Activated CD8-positive, alpha-beta memory T cell treated with anti-CD3 and anti-CD28 coated beads, Interleukin-2, amount 50 U/mL, for 4 hours (primary cell): Measurements from ENCODE around the gene LRGUK.

Source experiments
- DNase-seq: peaks from one replicate; pipeline ENCODE4 v3.0.0-alpha.2; 2020

LRGUK gene

GRCh38 chr7:134126596-134126965 lies 559 bp upstream of the LRGUK start:
- no peak for DNase-seq

- no peak for DNase-seq
These were observed 1.7 kb downstream of the LRGUK start for GRCh38 chr7:134128829-134129228.

- no peak for DNase-seq
These were observed 2.9 kb downstream of the LRGUK start for GRCh38 chr7:134129856-134130523.

GRCh38 chr7:134134004-134134403 lies 6.9 kb downstream of the LRGUK start:
- no peak for DNase-seq

GRCh38 chr7:134140889-134141867 lies 14.0 kb downstream of the LRGUK start:
- DNase-seq: peak; percentile 41

- no peak for DNase-seq
These were observed 14.7 kb downstream of the LRGUK start for GRCh38 chr7:134141868-134142264.

- no peak for DNase-seq
These were observed 26.5 kb downstream of the LRGUK start for GRCh38 chr7:134153493-134154136.

GRCh38 chr7:134154581-134155130 lies 27.5 kb downstream of the LRGUK start:
- DNase-seq: no peak

GRCh38 chr7:134155206-134155605 lies 28.1 kb downstream of the LRGUK start:
- DNase-seq: no peak

- no peak for DNase-seq
These were observed 28.7 kb downstream of the LRGUK start for GRCh38 chr7:134155871-134156270.

GRCh38 chr7:134165252-134165651 lies 38.1 kb downstream of the LRGUK start:
- no peak for DNase-seq

GRCh38 chr7:134167250-134167649 lies 40.1 kb downstream of the LRGUK start:
- DNase-seq: no peak

- DNase-seq: no peak
These were observed 40.7 kb downstream of the LRGUK start for GRCh38 chr7:134167841-134168240.

- DNase-seq: no peak
These were observed 47.7 kb downstream of the LRGUK start for GRCh38 chr7:134174795-134175261.

GRCh38 chr7:134175334-134176036 lies 48.3 kb downstream of the LRGUK start:
- no peak for DNase-seq

- no peak for DNase-seq
These were observed 48.9 kb downstream of the LRGUK start for GRCh38 chr7:134176037-134176350.

- DNase-seq: no peak
These were observed 52.2 kb downstream of the LRGUK start for GRCh38 chr7:134179036-134180011.

GRCh38 chr7:134180376-134180775 lies 53.2 kb downstream of the LRGUK start:
- DNase-seq: no peak

GRCh38 chr7:134182078-134182477 lies 54.9 kb downstream of the LRGUK start:
- DNase-seq: no peak

- no peak for DNase-seq
These were observed 57.6 kb downstream of the LRGUK start for GRCh38 chr7:134184767-134185166.

- no peak for DNase-seq
These were observed 58.9 kb downstream of the LRGUK start for GRCh38 chr7:134186027-134186426.
